ACHN (cell line): Measurements from ENCODE around the gene PTX3.

ENCODE experiments used
- DNase-seq: peaks from one replicate; pipeline ENCODE4 v3.0.0-alpha.2; 2015
- in situ Hi-C: cut with HindIII; loops from 2 replicates; pipeline ENCODE4 v1.10.0; 2017; ENCODE audit warnings: low sequenced_read_pairs, low pct_ligation_motif_present, low pct_unique_long_range_greater_than_20kb

The PTX3 gene

GRCh38 chr3:157417247-157417646 is 19.4 kb upstream of the PTX3 start:
- in situ Hi-C loops: no loop called here
- DNase-seq: peak; percentile 7

GRCh38 chr3:157418104-157418503 is 18.5 kb upstream of the PTX3 start:
- in situ Hi-C loops: no loop called here
- no peak for DNase-seq

- in situ Hi-C loops: no loop called here
- no peak for DNase-seq
Measured at GRCh38 chr3:157420606-157421130, 16.0 kb upstream of the PTX3 start.

- in situ Hi-C loops: no loop called here
- no peak for DNase-seq
Measured at GRCh38 chr3:157423337-157423736, 13.3 kb upstream of the PTX3 start.

GRCh38 chr3:157427901-157428300 is 8.7 kb upstream of the PTX3 start:
- DNase-seq: no peak
- in situ Hi-C loops: no loop called here

GRCh38 chr3:157428853-157429252 is 7.8 kb upstream of the PTX3 start:
- in situ Hi-C loops: no loop called here
- DNase-seq: no peak

- in situ Hi-C loops: no loop called here
- peak; percentile 12 for DNase-seq
Measured at GRCh38 chr3:157429708-157430107, 6.9 kb upstream of the PTX3 start.

GRCh38 chr3:157438194-157438730 is 1.6 kb downstream of the PTX3 start:
- DNase-seq: peak; percentile 4

GRCh38 chr3:157441102-157441624 is 4.5 kb downstream of the PTX3 start:
- in situ Hi-C loops: no loop called here
- DNase-seq: no peak

More at GRCh38 chr3:157438194-157438730, 1.6 kb downstream of the PTX3 start:
- in situ Hi-C loops: no loop called here

- DNase-seq: no peak
- in situ Hi-C loops: no loop called here
Measured at GRCh38 chr3:157442729-157443128, 6.1 kb downstream of the PTX3 start.

- in situ Hi-C loops: no loop called here
- no peak for DNase-seq
Measured at GRCh38 chr3:157443905-157444796, 7.5 kb downstream of the PTX3 start.

- no peak for DNase-seq
- in situ Hi-C loops: no loop called here
Measured at GRCh38 chr3:157444797-157445184, 8.1 kb downstream of the PTX3 start.

- in situ Hi-C loops: no loop called here
- no peak for DNase-seq
Measured at GRCh38 chr3:157445857-157446256, 9.2 kb downstream of the PTX3 start.

- DNase-seq: peak; percentile 42
- in situ Hi-C loops: no loop called here
Measured at GRCh38 chr3:157447026-157447694, 10.5 kb downstream of the PTX3 start.

- DNase-seq: no peak
- in situ Hi-C loops: no loop called here
Measured at GRCh38 chr3:157452097-157452496, 15.4 kb downstream of the PTX3 start.

- in situ Hi-C loops: no loop called here
- no peak for DNase-seq
Measured at GRCh38 chr3:157453824-157454223, 17.2 kb downstream of the PTX3 start.

- no peak for DNase-seq
- in situ Hi-C loops: no loop called here
Measured at GRCh38 chr3:157459706-157460105, 23.1 kb downstream of the PTX3 start.

GRCh38 chr3:157460253-157460652 is 23.6 kb downstream of the PTX3 start:
- DNase-seq: peak; percentile 8

GRCh38 chr3:157463816-157464215 is 27.2 kb downstream of the PTX3 start:
- no peak for DNase-seq
- in situ Hi-C loops: no loop called here

More at GRCh38 chr3:157460253-157460652, 23.6 kb downstream of the PTX3 start:
- in situ Hi-C loops: no loop called here
